H9 (cell line): ENCODE results near the gene MREG. TPM values are rescaled to one million over a fixed set of nuclear protein-coding genes. Genes with fewer than 3 reads are reported as not detected.

ENCODE experiments used
- DNase-seq: peaks from one replicate; pipeline ENCODE4 v3.0.0-alpha.2; 2017
- H2AFZ ChIP-seq: one replicate; pipeline ENCODE4 v1.6.1; 2013; ENCODE audit warnings: mild to moderate bottlenecking, low read length, control low read depth, moderate library complexity
- H2AK5ac ChIP-seq: 2 replicates; pipeline ENCODE4 v1.6.1; 2013; ENCODE audit warnings: low read length, control low read depth, mixed read lengths; ENCODE audit not compliant: insufficient read length
- H2BK120ac ChIP-seq: one replicate; pipeline ENCODE4 v1.6.1; 2013; ENCODE audit warnings: low read depth, mild to moderate bottlenecking, low read length, control low read depth, inconsistent platforms; ENCODE audit not compliant: poor library complexity, severe bottlenecking
- H2BK12ac ChIP-seq: 2 replicates; pipeline ENCODE4 v1.6.1; 2013; ENCODE audit warnings: low read length, control low read depth, mixed read lengths, low read depth; ENCODE audit not compliant: insufficient read length
- H2BK15ac ChIP-seq: 2 replicates; pipeline ENCODE4 v1.6.1; 2013; ENCODE audit warnings: low read depth, low read length, control low read depth
- H2BK20ac ChIP-seq: one replicate; pipeline ENCODE4 v1.6.1; 2013; ENCODE audit warnings: low read depth, mild to moderate bottlenecking, low read length, control low read depth, inconsistent platforms; ENCODE audit not compliant: poor library complexity, severe bottlenecking
- H2BK5ac ChIP-seq: 2 replicates; pipeline ENCODE4 v1.6.1; 2013; ENCODE audit warnings: low read length, control low read depth, mixed read lengths; ENCODE audit not compliant: insufficient read length
- H3K14ac ChIP-seq: 2 replicates; pipeline ENCODE4 v1.6.1; 2013; ENCODE audit warnings: low read length, control low read depth; ENCODE audit not compliant: insufficient read depth
- H3K18ac ChIP-seq: 2 replicates; pipeline ENCODE4 v1.6.1; 2013; ENCODE audit warnings: low read depth, mild to moderate bottlenecking, mixed read lengths, low read length, control low read depth; ENCODE audit not compliant: insufficient read length
- H3K23ac ChIP-seq: 2 replicates; pipeline ENCODE4 v1.6.1; 2013; ENCODE audit warnings: low read length, control low read depth, mixed read lengths, low read depth; ENCODE audit not compliant: insufficient read length
- H3K23me2 ChIP-seq: 2 replicates; pipeline ENCODE4 v1.6.1; 2013; ENCODE audit warnings: low read depth, mild to moderate bottlenecking, mixed read lengths, low read length, control low read depth; ENCODE audit not compliant: insufficient read length, poor library complexity, severe bottlenecking
- H3K27ac ChIP-seq: 2 replicates; pipeline ENCODE4 v1.5.1; 2013; ENCODE audit warnings: low read length, control low read depth, mixed read lengths, low read depth; ENCODE audit not compliant: insufficient read length
- H3K27me3 ChIP-seq: 2 replicates; pipeline ENCODE4 v1.6.1; 2013; ENCODE audit warnings: low read length, control low read depth, inconsistent platforms; ENCODE audit not compliant: insufficient read depth
- H3K4ac ChIP-seq: 2 replicates; pipeline ENCODE4 v1.6.1; 2013; ENCODE audit warnings: low read depth, mild to moderate bottlenecking, control low read depth, inconsistent platforms, low read length, moderate library complexity
- H3K4me1 ChIP-seq: 2 replicates; pipeline ENCODE4 v1.6.1; 2013; ENCODE audit warnings: low read length, control low read depth, inconsistent platforms; ENCODE audit not compliant: insufficient read depth
- H3K4me2 ChIP-seq: 2 replicates; pipeline ENCODE4 v1.6.1; 2013; ENCODE audit warnings: low read length, control low read depth, mixed read lengths; ENCODE audit not compliant: insufficient read length, insufficient read depth
- H3K56ac ChIP-seq: 2 replicates; pipeline ENCODE4 v1.6.1; 2013; ENCODE audit warnings: low read depth, mild to moderate bottlenecking, mixed read lengths, low read length, control low read depth; ENCODE audit not compliant: insufficient read length
- H3K79me1 ChIP-seq: 2 replicates; pipeline ENCODE4 v1.6.1; 2013; ENCODE audit warnings: low read depth, mild to moderate bottlenecking, moderate library complexity, low read length, control low read depth, inconsistent platforms; ENCODE audit not compliant: insufficient read depth, poor library complexity, severe bottlenecking
- H3K79me2 ChIP-seq: 2 replicates; pipeline ENCODE4 v1.6.1; 2013; ENCODE audit warnings: low read length, control low read depth, inconsistent platforms; ENCODE audit not compliant: insufficient read depth
- H3K9ac ChIP-seq: 2 replicates; pipeline ENCODE4 v1.6.1; 2013; ENCODE audit warnings: low read length, control low read depth, mixed read lengths; ENCODE audit not compliant: insufficient read length; ENCODE audit errors: extremely low read depth
- H3K9me3 ChIP-seq: one replicate; pipeline ENCODE4 v1.6.1; 2013; ENCODE audit warnings: low read depth, low read length, inconsistent platforms; ENCODE audit not compliant: control insufficient read depth
- H3T11ph ChIP-seq: one replicate; pipeline ENCODE4 v1.6.1; 2013; ENCODE audit warnings: mild to moderate bottlenecking, low read length, control low read depth, inconsistent platforms
- H4K20me1 ChIP-seq: one replicate; pipeline ENCODE4 v1.6.1; 2013; ENCODE audit not compliant: control insufficient read depth, insufficient read length, insufficient read depth
- H4K5ac ChIP-seq: 2 replicates; pipeline ENCODE4 v1.6.1; 2013; ENCODE audit warnings: low read depth, mild to moderate bottlenecking, mixed read lengths, low read length, control low read depth; ENCODE audit not compliant: insufficient read length
- H4K8ac ChIP-seq: replicated peaks from 2 replicates; pipeline ENCODE4 v1.6.1; 2013; ENCODE audit warnings: low read length, control low read depth, mixed read lengths, low read depth; ENCODE audit not compliant: insufficient read length
- H4K91ac ChIP-seq: 2 replicates; pipeline ENCODE4 v1.6.1; 2013; ENCODE audit warnings: low read depth, mild to moderate bottlenecking, moderate library complexity, mixed read lengths, low read length, control low read depth; ENCODE audit not compliant: insufficient read length
- H3K27ac Mint-ChIP-seq, 3 experiments: 2 replicates in 2 of 3; 3 replicates in 1 of 3; pipeline ENCODE4 v1.8.0; 2020 to 2021; ENCODE audit warnings: mixed read lengths in 3 of 3, mild to moderate bottlenecking in 1 of 3, moderate library complexity in 1 of 3
- H3K27me3 Mint-ChIP-seq: 2 replicates; pipeline ENCODE4 v1.8.0; 2021; ENCODE audit warnings: low read depth, mild to moderate bottlenecking, moderate library complexity, mixed read lengths
- H3K36me3 Mint-ChIP-seq, 3 experiments: 2 replicates in 2 of 3; 3 replicates in 1 of 3; pipeline ENCODE4 v1.8.0; 2020 to 2021; ENCODE audit warnings: low read depth in 3 of 3, mixed read lengths in 3 of 3; ENCODE audit not compliant: insufficient read depth in 1 of 3
- H3K4me1 Mint-ChIP-seq, 2 experiments: 2 replicates each; pipeline ENCODE4 v1.8.0; 2020; ENCODE audit warnings: mixed read lengths in 2 of 2
- H3K4me3 Mint-ChIP-seq, 2 experiments: 2 replicates in 1 of 2; 3 replicates in 1 of 2; pipeline ENCODE4 v1.8.0; 2020 to 2021; ENCODE audit warnings: mild to moderate bottlenecking in 2 of 2, mixed read lengths in 2 of 2, moderate library complexity in 1 of 2
- H3K9me3 Mint-ChIP-seq, 2 experiments: 2 replicates in 1 of 2; 3 replicates in 1 of 2; pipeline ENCODE4 v1.8.0; 2020; ENCODE audit warnings: mild to moderate bottlenecking in 2 of 2, mixed read lengths in 2 of 2, moderate library complexity in 1 of 2
- CTCF ChIP-seq: fragments of 200-600 bp; sonication (generic); conservative IDR thresholded peaks from 3 replicates; pipeline ENCODE4 v1.8.0; 2021; ENCODE audit warnings: antibody characterized with exemption, mild to moderate bottlenecking
- WGBS: extraction: QIAGEN DNeasy Blood & Tissue Kit; methylation state at CpG from one replicate; pipeline ENCODE4 v1.1.7; 2013; ENCODE audit warnings: missing lambda C conversion rate, low lambda C conversion rate, mixed read lengths; ENCODE audit not compliant: insufficient read length; ENCODE audit errors: extremely low coverage; 5-methylcytosine and 5-hydroxymethylcytosine counted together
- total RNA-seq: library from RNA; stranded (reverse); gene quantifications from 2 replicates; pipeline ENCODE4 v1.2.1, GENCODE V29; 2021

Gene MREG
- total RNA-seq, 1 experiment from 2014 or later = 21.8 TPM

DNA sequence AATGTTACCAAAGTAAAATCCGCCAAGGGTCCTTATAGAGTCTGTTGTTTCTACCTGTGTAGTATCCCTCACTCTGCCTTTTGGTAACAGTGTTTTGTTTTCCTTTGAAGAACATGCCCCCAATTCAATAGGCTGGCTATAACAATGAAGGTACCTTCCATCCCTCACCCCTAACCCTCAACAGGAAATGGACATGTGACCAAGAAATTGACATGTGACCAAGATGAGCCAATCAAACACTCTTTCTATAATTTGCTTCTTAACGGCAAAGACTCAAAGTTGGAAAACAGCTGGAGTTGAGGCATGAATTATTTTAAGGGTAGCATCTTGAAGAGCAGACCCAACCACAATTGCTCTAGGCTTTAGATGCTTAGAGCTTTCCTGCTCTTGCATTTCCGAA lies 5.4 kb upstream of the MREG start:
- H3K27me3 ChIP-seq = no peaks in the 10 kb centered on the region

More for the DNA sequence above, 5.4 kb upstream of the MREG start:
- Histone ChIP-seq H3K4me1 (no peaks in the 10 kb centered on the region), H3K4me2 (no peak overlapping the region), H2BK12ac (no peak overlapping the region), H2BK5ac (no peak overlapping the region), H3K79me1 (no peaks in the 10 kb centered on the region), H4K5ac (no peak overlapping the region), H3K79me2 (no peaks in the 10 kb centered on the region), H3K56ac (no peak overlapping the region), H4K20me1 (no peaks in the 10 kb centered on the region), H3T11ph (no peak overlapping the region), H3K4ac (no peak overlapping the region), H2AK5ac (no peak overlapping the region), H3K23me2 (no peaks in the 10 kb centered on the region), H3K14ac (no peak overlapping the region), H2BK120ac (no peak overlapping the region), H4K91ac (no peak overlapping the region), H4K8ac (no peak overlapping the region), H3K27ac (no peak overlapping the region), H2AFZ (no peak overlapping the region), H3K9me3 (no peaks in the 10 kb centered on the region), H3K18ac (no peak overlapping the region), H3K9ac (no peak overlapping the region), H3K23ac (no peak overlapping the region), H2BK20ac (no peak overlapping the region), H2BK15ac (no peak overlapping the region)
- no peak overlapping the region for H3K4me3 Mint-ChIP-seq
- no CpG with 5 or more reads among the region's 3 CpGs for WGBS
- peaks cover 4 to 6% of the 10 kb centered on the region in 2 experiments for H3K4me1 Mint-ChIP-seq
- no peak overlapping the region for H3K27ac Mint-ChIP-seq
- H3K27me3 Mint-ChIP-seq = no peaks in the 10 kb centered on the region
- no peaks in the 10 kb centered on the region for H3K9me3 Mint-ChIP-seq
- no peak for TF ChIP-seq CTCF
- DNase-seq = no peak
- peaks cover 0 to 2% (median 0%) of the 10 kb centered on the region in 3 experiments; a peak in 2 of 7 replicates for H3K36me3 Mint-ChIP-seq
